ENCODE data around the gene KRT7.

KRT7 gene

GRCh38 chr12:52234223-52234810 lies 1.3 kb downstream of the KRT7 start:
- no peak overlapping the region for H2BK12ac ChIP-seq (ENCODE audit: low read length in 2 of 2)
- no peak overlapping the region for H4K91ac ChIP-seq (ENCODE audit: low read length)
- no peak overlapping the region for H2BK5ac ChIP-seq (ENCODE audit: low read depth, low read length, poor library complexity, severe bottlenecking)
- no peak overlapping the region for H2AFZ ChIP-seq (ENCODE audit: low read depth, low read length)
- DNase-seq = no peak
- H3K9ac ChIP-seq (ENCODE audit: low read length) = no peak overlapping the region
- no peak overlapping the region for H4K8ac ChIP-seq (ENCODE audit: low read length)
- no peak overlapping the region for H3K4ac ChIP-seq (ENCODE audit: low read depth in 1 of 2, low read length in 2 of 2)
- no peak overlapping the region for H3K4me3 ChIP-seq (ENCODE audit: insufficient read depth in 1 of 2, low read depth in 1 of 2, low read length in 2 of 2)
- H3K4me1 ChIP-seq (ENCODE audit: control insufficient read depth, insufficient read depth, low read depth, low read length) = peaks cover 58% of the 10 kb centered on the region
- H3K18ac ChIP-seq (ENCODE audit: low read depth in 1 of 2, low read length in 2 of 2) = no peak overlapping the region
- no peaks in the 10 kb centered on the region for H3K9me3 ChIP-seq (ENCODE audit: control insufficient read depth, low read length)
- H3K36me3 ChIP-seq (ENCODE audit: control insufficient read depth in 1 of 2, insufficient read depth in 2 of 2, low read depth in 1 of 2, low read length in 2 of 2) = peaks cover 0 to 21% of the 10 kb centered on the region in 2 experiments
- H3K27ac ChIP-seq (ENCODE audit: low read length, poor library complexity, severe bottlenecking) = no peak overlapping the region
- H2AK5ac ChIP-seq (ENCODE audit: low read length, severe bottlenecking) = peak overlapping the region; percentile 27
- no peak overlapping the region for H3K23ac ChIP-seq (ENCODE audit: low read length in 2 of 2)
- no peak overlapping the region for H2BK15ac ChIP-seq (ENCODE audit: low read depth, poor library complexity, severe bottlenecking)
- H2BK120ac ChIP-seq (ENCODE audit: low read depth, low read length) = no peak overlapping the region
- WGBS = 74% methylated on average over 9 of the region's 10 CpGs
- no peaks in the 10 kb centered on the region for H3K79me1 ChIP-seq (replicated peaks; ENCODE audit: low read length, poor library complexity, severe bottlenecking)
- H3K27me3 ChIP-seq (ENCODE audit: control insufficient read depth in 1 of 2, insufficient read depth in 1 of 2, low read length in 2 of 2) = peaks cover 8 to 24% of the 10 kb centered on the region in 2 experiments
- no peak overlapping the region for H3K4me2 ChIP-seq (ENCODE audit: low read length, poor library complexity, severe bottlenecking)
- no peak overlapping the region for H3K14ac ChIP-seq (ENCODE audit: low read length in 2 of 2)

GRCh38 chr12:52235001-52235764 lies 2.1 kb downstream of the KRT7 start:
- no peak overlapping the region for H3K9ac ChIP-seq (ENCODE audit: low read length)
- no peak overlapping the region for H3K14ac ChIP-seq (ENCODE audit: low read length in 2 of 2)
- H4K8ac ChIP-seq (ENCODE audit: low read length) = no peak overlapping the region
- H2AFZ ChIP-seq (ENCODE audit: low read depth, low read length) = no peak overlapping the region
- 92% methylated on average over 15 of the region's 15 CpGs for WGBS
- no peak overlapping the region for H2BK120ac ChIP-seq (ENCODE audit: low read depth, low read length)
- peaks cover 53% of the 10 kb centered on the region for H3K4me1 ChIP-seq (ENCODE audit: control insufficient read depth, insufficient read depth, low read depth, low read length)
- no peak overlapping the region for H2BK15ac ChIP-seq (ENCODE audit: low read depth, poor library complexity, severe bottlenecking)
- DNase-seq = no peak
- no peak overlapping the region for H2AK5ac ChIP-seq (ENCODE audit: low read length, severe bottlenecking)
- no peak overlapping the region for H3K27ac ChIP-seq (ENCODE audit: low read length, poor library complexity, severe bottlenecking)
- H3K23ac ChIP-seq (ENCODE audit: low read length in 2 of 2) = no peak overlapping the region
- H3K18ac ChIP-seq (ENCODE audit: low read depth in 1 of 2, low read length in 2 of 2) = no peak overlapping the region
- H3K79me1 ChIP-seq (replicated peaks; ENCODE audit: low read length, poor library complexity, severe bottlenecking) = no peaks in the 10 kb centered on the region
- H3K4ac ChIP-seq (ENCODE audit: low read depth in 1 of 2, low read length in 2 of 2) = no peak overlapping the region
- H3K36me3 ChIP-seq (ENCODE audit: control insufficient read depth in 1 of 2, insufficient read depth in 2 of 2, low read depth in 1 of 2, low read length in 2 of 2) = peaks cover 0 to 21% of the 10 kb centered on the region in 2 experiments
- H3K9me3 ChIP-seq (ENCODE audit: control insufficient read depth, low read length) = no peaks in the 10 kb centered on the region
- no peak overlapping the region for H3K4me2 ChIP-seq (ENCODE audit: low read length, poor library complexity, severe bottlenecking)
- H2BK5ac ChIP-seq (ENCODE audit: low read depth, low read length, poor library complexity, severe bottlenecking) = no peak overlapping the region
- H2BK12ac ChIP-seq (ENCODE audit: low read length in 2 of 2) = no peak overlapping the region
- peaks cover 8 to 24% of the 10 kb centered on the region in 2 experiments for H3K27me3 ChIP-seq (ENCODE audit: control insufficient read depth in 1 of 2, insufficient read depth in 1 of 2, low read length in 2 of 2)
- no peak overlapping the region for H3K4me3 ChIP-seq (ENCODE audit: insufficient read depth in 1 of 2, low read depth in 1 of 2, low read length in 2 of 2)
- H4K91ac ChIP-seq (ENCODE audit: low read length) = no peak overlapping the region

- no peak overlapping the region for H3K9ac ChIP-seq (ENCODE audit: low read length)
- H3K14ac ChIP-seq (ENCODE audit: low read length in 2 of 2) = no peak overlapping the region
- peaks cover 47% of the 10 kb centered on the region for H3K4me1 ChIP-seq (ENCODE audit: control insufficient read depth, insufficient read depth, low read depth, low read length)
- H2AFZ ChIP-seq (ENCODE audit: low read depth, low read length) = no peak overlapping the region
- H2BK12ac ChIP-seq (ENCODE audit: low read length in 2 of 2) = no peak overlapping the region
- no peak for DNase-seq
- no peak overlapping the region for H3K4ac ChIP-seq (ENCODE audit: low read depth in 1 of 2, low read length in 2 of 2)
- no peak overlapping the region for H3K27ac ChIP-seq (ENCODE audit: low read length, poor library complexity, severe bottlenecking)
- peaks cover 8 to 24% of the 10 kb centered on the region in 2 experiments for H3K27me3 ChIP-seq (ENCODE audit: control insufficient read depth in 1 of 2, insufficient read depth in 1 of 2, low read length in 2 of 2)
- H3K18ac ChIP-seq (ENCODE audit: low read depth in 1 of 2, low read length in 2 of 2) = no peak overlapping the region
- H3K79me1 ChIP-seq (replicated peaks; ENCODE audit: low read length, poor library complexity, severe bottlenecking) = no peaks in the 10 kb centered on the region
- no peak overlapping the region for H3K4me3 ChIP-seq (ENCODE audit: insufficient read depth in 1 of 2, low read depth in 1 of 2, low read length in 2 of 2)
- H2AK5ac ChIP-seq (ENCODE audit: low read length, severe bottlenecking) = no peak overlapping the region
- H2BK120ac ChIP-seq (ENCODE audit: low read depth, low read length) = no peak overlapping the region
- no peak overlapping the region for H2BK15ac ChIP-seq (ENCODE audit: low read depth, poor library complexity, severe bottlenecking)
- H3K9me3 ChIP-seq (ENCODE audit: control insufficient read depth, low read length) = no peaks in the 10 kb centered on the region
- no peak overlapping the region for H3K23ac ChIP-seq (ENCODE audit: low read length in 2 of 2)
- no peak overlapping the region for H2BK5ac ChIP-seq (ENCODE audit: low read depth, low read length, poor library complexity, severe bottlenecking)
- H4K91ac ChIP-seq (ENCODE audit: low read length) = no peak overlapping the region
- no peak overlapping the region for H4K8ac ChIP-seq (ENCODE audit: low read length)
- H3K4me2 ChIP-seq (ENCODE audit: low read length, poor library complexity, severe bottlenecking) = no peak overlapping the region
- WGBS = 93% methylated on average over 2 of the region's 4 CpGs
- H3K36me3 ChIP-seq (ENCODE audit: control insufficient read depth in 1 of 2, insufficient read depth in 2 of 2, low read depth in 1 of 2, low read length in 2 of 2) = peaks cover 0 to 21% of the 10 kb centered on the region in 2 experiments
Measured at GRCh38 chr12:52235822-52236361, 2.8 kb downstream of the KRT7 start.

GRCh38 chr12:52236386-52237050 lies 3.5 kb downstream of the KRT7 start:
- no peak overlapping the region for H3K27ac ChIP-seq (ENCODE audit: low read length, poor library complexity, severe bottlenecking)
- no peak overlapping the region for H2BK120ac ChIP-seq (ENCODE audit: low read depth, low read length)
- H3K4ac ChIP-seq (ENCODE audit: low read depth in 1 of 2, low read length in 2 of 2) = no peak overlapping the region
- H3K27me3 ChIP-seq (ENCODE audit: control insufficient read depth in 1 of 2, insufficient read depth in 1 of 2, low read length in 2 of 2) = peaks cover 8 to 23% of the 10 kb centered on the region in 2 experiments
- peaks cover 0 to 26% of the 10 kb centered on the region in 2 experiments for H3K36me3 ChIP-seq (ENCODE audit: control insufficient read depth in 1 of 2, insufficient read depth in 2 of 2, low read depth in 1 of 2, low read length in 2 of 2)
- no peak overlapping the region for H2BK15ac ChIP-seq (ENCODE audit: low read depth, poor library complexity, severe bottlenecking)
- H4K91ac ChIP-seq (ENCODE audit: low read length) = no peak overlapping the region
- no peak overlapping the region for H3K23ac ChIP-seq (ENCODE audit: low read length in 2 of 2)
- no peak overlapping the region for H3K14ac ChIP-seq (ENCODE audit: low read length in 2 of 2)
- H3K4me3 ChIP-seq (ENCODE audit: insufficient read depth in 1 of 2, low read depth in 1 of 2, low read length in 2 of 2) = no peak overlapping the region
- H3K79me1 ChIP-seq (replicated peaks; ENCODE audit: low read length, poor library complexity, severe bottlenecking) = no peaks in the 10 kb centered on the region
- no peak overlapping the region for H3K18ac ChIP-seq (ENCODE audit: low read depth in 1 of 2, low read length in 2 of 2)
- no peak overlapping the region for H2BK5ac ChIP-seq (ENCODE audit: low read depth, low read length, poor library complexity, severe bottlenecking)
- H2AFZ ChIP-seq (ENCODE audit: low read depth, low read length) = no peak overlapping the region
- H3K9ac ChIP-seq (ENCODE audit: low read length) = no peak overlapping the region
- H2AK5ac ChIP-seq (ENCODE audit: low read length, severe bottlenecking) = no peak overlapping the region
- DNase-seq = no peak
- H3K4me2 ChIP-seq (ENCODE audit: low read length, poor library complexity, severe bottlenecking) = no peak overlapping the region
- WGBS = 95% methylated on average over 2 of the region's 3 CpGs
- H4K8ac ChIP-seq (ENCODE audit: low read length) = no peak overlapping the region
- no peaks in the 10 kb centered on the region for H3K9me3 ChIP-seq (ENCODE audit: control insufficient read depth, low read length)
- H3K4me1 ChIP-seq (ENCODE audit: control insufficient read depth, insufficient read depth, low read depth, low read length) = peaks cover 46% of the 10 kb centered on the region
- no peak overlapping the region for H2BK12ac ChIP-seq (ENCODE audit: low read length in 2 of 2)

All from mesenchymal stem cell (in vitro differentiated cells and primary cell).